LNCAP (cell line): ENCODE data around the gene PRDM9.

Experiments used
- CTCF ChIP-seq: fragments of 450-650 bp; IDR thresholded peaks from 2 replicates; pipeline ENCODE4 v1.5.1; 2017; ENCODE audit warnings: mild to moderate bottlenecking

The PRDM9 gene

GRCh38 chr5:23507278-23507685, at the start of gene PRDM9:
TSS of gene PRDM9 (plus strand) at chr5:23507609. CDS start at chr5:23509034, 1,425 bp downstream.
- TF ChIP-seq CTCF = no peak

GRCh38 chr5:23457780-23458179, 49.6 kb upstream of the PRDM9 start:
- TF ChIP-seq CTCF = no peak

DNA sequence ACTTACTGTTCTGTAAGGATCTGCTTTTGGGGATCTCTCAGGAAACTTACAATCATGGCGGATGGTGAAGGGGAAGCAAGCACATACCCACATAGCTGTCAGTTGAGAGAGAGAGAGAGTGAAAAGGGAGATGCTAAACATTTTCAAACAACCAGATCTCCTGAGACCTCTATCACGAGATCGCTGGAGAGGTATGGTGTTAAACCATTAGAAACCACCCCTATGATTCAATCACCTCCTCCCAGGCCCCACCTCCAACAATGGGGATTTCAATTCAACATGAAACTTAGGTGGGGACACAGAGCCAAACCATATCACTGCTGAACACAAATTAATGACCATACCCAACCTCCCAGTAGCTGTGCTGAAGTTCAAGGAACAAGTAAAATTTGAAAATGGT, 48.2 kb upstream of the PRDM9 start:
- TF ChIP-seq CTCF = no peak

GRCh38 chr5:23461576-23461975, 45.8 kb upstream of the PRDM9 start:
- no peak for TF ChIP-seq CTCF

DNA sequence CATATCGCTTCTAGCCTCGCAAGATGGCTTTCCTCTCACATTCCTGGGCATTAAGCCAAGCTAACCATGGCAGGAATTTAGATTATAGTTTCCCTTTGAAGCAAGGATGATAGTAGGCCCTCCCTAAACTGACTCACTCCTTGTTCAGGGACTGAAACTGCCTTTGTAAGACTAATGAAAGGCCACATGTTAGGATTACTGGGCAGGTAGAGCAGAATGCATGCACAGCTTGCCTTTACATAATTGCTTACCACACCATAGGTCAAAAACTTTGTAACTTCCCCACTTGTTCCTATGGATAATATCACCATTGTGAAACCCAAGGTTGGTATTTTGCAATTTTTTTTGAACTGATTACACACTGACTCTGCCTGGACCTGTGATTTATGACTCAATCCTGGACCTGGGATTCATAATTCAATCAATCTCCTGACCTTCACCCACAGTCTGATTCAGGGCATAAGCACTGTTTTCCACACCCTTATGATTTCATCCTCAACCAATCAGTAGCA, 41.0 kb upstream of the PRDM9 start:
- TF ChIP-seq CTCF = no peak

- TF ChIP-seq CTCF = no peak
Measured at GRCh38 chr5:23468658-23469057, 38.8 kb upstream of the PRDM9 start.

DNA sequence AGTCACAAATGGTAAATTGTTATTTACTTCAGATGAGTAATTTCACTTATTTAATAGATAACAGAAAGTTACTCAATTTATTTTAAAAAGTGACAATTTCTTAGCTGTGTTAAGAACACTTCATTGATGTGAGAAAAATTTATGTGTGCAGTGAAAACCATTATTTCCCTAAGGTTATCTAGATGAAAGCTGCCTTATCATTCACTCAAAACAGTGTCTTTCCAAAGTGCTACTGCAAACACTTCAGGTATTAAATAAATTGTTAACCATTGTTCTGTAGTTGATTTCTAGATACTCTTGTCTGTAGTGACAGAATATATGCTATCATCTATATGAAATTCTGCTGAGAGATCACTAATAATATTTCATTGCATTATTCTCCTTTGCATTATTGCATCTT, 33.5 kb upstream of the PRDM9 start:
- no peak for TF ChIP-seq CTCF

- no peak for TF ChIP-seq CTCF
Measured at GRCh38 chr5:23474315-23474714, 33.1 kb upstream of the PRDM9 start.
